Parathyroid adenoma (tissue), 2 donors: ENCODE measurements around the gene SRPRA.
"Not testable (repeated sequence)": the region's sequence is repeated elsewhere in the genome, so short reads cannot be mapped to it uniquely, and the experiment has no call there.

Experiments used
- H2AFZ ChIP-seq: fragments of 300-600 bp; sonication (generic); one replicate; pipeline ENCODE4 v1.7.0; 2017; ENCODE audit warnings: antibody characterized with exemption, mild to moderate bottlenecking
- H3K27ac ChIP-seq: fragments of 300-600 bp; sonication (generic); one replicate; pipeline ENCODE4 v1.7.0; 2017
- H3K27me3 ChIP-seq: fragments of 300-600 bp; sonication (generic); one replicate; pipeline ENCODE4 v1.7.0; 2017; ENCODE audit warnings: low read length; ENCODE audit not compliant: control insufficient read depth, insufficient read depth
- H3K36me3 ChIP-seq: fragments of 300-600 bp; sonication (generic); one replicate; pipeline ENCODE4 v1.7.0; 2017; ENCODE audit warnings: low read length; ENCODE audit not compliant: control insufficient read depth, insufficient read depth
- H3K4me1 ChIP-seq: fragments of 300-600 bp; sonication (generic); one replicate; pipeline ENCODE4 v1.7.0; 2017; ENCODE audit warnings: control low read depth
- H3K4me2 ChIP-seq: fragments of 300-600 bp; sonication (generic); one replicate; pipeline ENCODE4 v1.7.0; 2017; ENCODE audit warnings: low read length
- H3K4me3 ChIP-seq: fragments of 300-600 bp; sonication (generic); one replicate; pipeline ENCODE4 v1.7.0; 2017; ENCODE audit warnings: low read depth, low read length
- H3K79me2 ChIP-seq: fragments of 300-600 bp; sonication (generic); one replicate; pipeline ENCODE4 v1.7.0; 2017; ENCODE audit warnings: control low read depth
- H3K9ac ChIP-seq: fragments of 300-600 bp; sonication (generic); one replicate; pipeline ENCODE4 v1.7.0; 2017; ENCODE audit warnings: mild to moderate bottlenecking
- H3K9me3 ChIP-seq: fragments of 300-600 bp; sonication (generic); one replicate; pipeline ENCODE4 v1.7.0; 2017; ENCODE audit warnings: low read length; ENCODE audit not compliant: control insufficient read depth
- CTCF ChIP-seq: fragments of 300-600 bp; sonication (generic); IDR thresholded peaks from one replicate; pipeline ENCODE4 v1.7.0; 2017; ENCODE audit warnings: antibody characterized with exemption, mild to moderate bottlenecking
- donor health status: primary hyperparathyroidism.

The SRPRA gene

DNA sequence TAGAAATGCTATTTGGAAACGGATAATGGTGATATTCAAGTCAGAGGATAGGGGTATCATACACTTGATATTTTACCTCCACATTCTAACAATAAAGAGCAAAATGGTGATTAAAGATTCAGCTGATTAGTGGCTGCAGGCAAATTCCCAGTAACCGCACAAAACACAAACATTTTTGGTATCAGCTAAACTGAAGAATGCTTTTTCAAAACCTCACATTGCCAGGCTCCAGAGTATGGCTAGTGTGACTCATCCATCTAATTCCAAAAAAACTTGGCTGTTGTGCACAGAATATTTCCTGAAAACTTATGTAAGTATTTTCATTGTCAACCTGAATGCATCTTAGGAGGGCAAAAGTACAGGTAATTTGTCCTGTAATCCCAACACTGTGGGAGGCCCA is 10.9 kb downstream of the SRPRA start:
- Histone ChIP-seq H3K4me1 (no peaks in the 10 kb centered on the region), H3K27me3 (no peaks in the 10 kb centered on the region), H3K4me2 (no peak overlapping the region), H3K79me2 (no peaks in the 10 kb centered on the region), H3K27ac (no peak overlapping the region), H3K4me3 (no peak overlapping the region), H3K9ac (no peak overlapping the region), H3K9me3 (no peaks in the 10 kb centered on the region), H2AFZ (no peak overlapping the region), H3K36me3 (no peaks in the 10 kb centered on the region)
- TF ChIP-seq CTCF = no peak

DNA sequence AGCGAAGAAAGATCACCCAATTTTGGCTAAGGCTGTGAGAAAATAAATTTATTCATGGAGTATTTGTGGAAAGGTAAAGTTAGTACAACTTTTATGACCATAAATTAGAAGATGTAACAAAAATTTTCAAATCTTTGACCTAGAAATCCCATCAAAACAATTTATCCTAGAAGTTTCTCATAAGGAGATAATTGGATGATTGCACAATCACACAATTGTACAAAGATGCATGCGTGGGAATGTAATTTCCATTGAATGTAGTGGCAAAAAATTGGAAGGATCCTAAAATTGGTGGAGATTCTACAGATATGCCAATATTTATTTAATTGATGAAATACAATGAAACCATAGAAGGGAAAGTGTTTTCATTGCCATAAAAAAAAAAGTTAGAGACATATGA is 11.6 kb downstream of the SRPRA start:
- Histone ChIP-seq H3K4me1 (no peaks in the 10 kb centered on the region), H3K9ac (no peak overlapping the region), H3K36me3 (no peaks in the 10 kb centered on the region), H3K9me3 (no peaks in the 10 kb centered on the region), H2AFZ (no peak overlapping the region), H3K4me3 (no peak overlapping the region), H3K4me2 (no peak overlapping the region), H3K27me3 (no peaks in the 10 kb centered on the region), H3K27ac (no peak overlapping the region), H3K79me2 (no peaks in the 10 kb centered on the region)
- no peak for TF ChIP-seq CTCF

- no peaks in the 10 kb centered on the region for H3K36me3 ChIP-seq
- H2AFZ ChIP-seq = no peak overlapping the region
- TF ChIP-seq CTCF = no peak
- no peaks in the 10 kb centered on the region for H3K9me3 ChIP-seq
- no peaks in the 10 kb centered on the region for H3K27me3 ChIP-seq
- H3K4me3 ChIP-seq = no peak overlapping the region
- no peak overlapping the region for H3K9ac ChIP-seq
- H3K4me1 ChIP-seq = no peaks in the 10 kb centered on the region
- no peak overlapping the region for H3K27ac ChIP-seq
- H3K4me2 ChIP-seq = no peak overlapping the region
- no peaks in the 10 kb centered on the region for H3K79me2 ChIP-seq
Measured at GRCh38 chr11:126256216-126256615, 12.5 kb downstream of the SRPRA start.

DNA sequence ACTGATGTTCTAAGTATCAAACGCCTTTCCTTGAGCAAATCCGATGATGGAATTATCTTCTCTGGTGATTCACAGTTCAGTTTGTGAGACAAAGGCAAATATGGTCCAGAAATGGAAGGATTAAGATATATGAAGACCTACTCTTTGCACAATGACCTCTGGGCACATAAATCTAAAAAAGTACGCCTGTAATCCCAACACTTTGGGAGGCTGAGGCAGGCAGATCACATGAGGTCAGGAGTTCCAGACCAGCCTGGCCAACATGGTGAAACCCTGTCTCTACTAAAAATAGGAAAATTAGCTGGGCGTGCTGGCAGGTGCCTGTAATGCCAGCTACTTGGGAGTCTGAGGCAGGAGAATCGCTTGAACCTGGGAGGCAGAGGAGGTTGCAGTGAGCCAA is 13.2 kb downstream of the SRPRA start:
- H2AFZ ChIP-seq, H3K9ac ChIP-seq, H3K36me3 ChIP-seq: not testable (repeated sequence)

DNA sequence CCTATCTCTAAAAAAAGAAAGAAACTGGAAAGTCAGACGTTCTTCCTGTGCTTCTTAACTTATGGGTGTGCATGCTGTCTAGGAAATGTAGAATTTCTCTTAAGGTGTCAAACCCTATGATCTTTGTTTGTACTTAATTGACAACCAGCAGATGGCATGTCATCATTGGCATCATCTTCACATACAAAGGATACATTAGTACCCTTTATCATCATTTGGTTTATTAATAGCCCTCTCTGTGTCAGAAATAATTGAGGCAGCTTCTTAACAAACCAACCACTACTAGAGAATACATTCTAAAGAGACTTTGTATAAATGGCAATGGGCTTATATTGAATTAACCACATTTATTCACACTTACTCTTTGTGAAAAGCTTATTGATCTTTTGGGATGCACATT is 13.9 kb downstream of the SRPRA start:
- H3K36me3 ChIP-seq = no peaks in the 10 kb centered on the region
- no peaks in the 10 kb centered on the region for H3K79me2 ChIP-seq

More for the DNA sequence above, 13.2 kb downstream of the SRPRA start:
- H3K4me3 ChIP-seq, H3K27me3 ChIP-seq, H3K27ac ChIP-seq, H3K4me2 ChIP-seq, H3K79me2 ChIP-seq, H3K9me3 ChIP-seq, H3K4me1 ChIP-seq: not testable (repeated sequence)

More for the DNA sequence above, 13.9 kb downstream of the SRPRA start:
- Histone ChIP-seq H3K27ac (no peak overlapping the region), H3K27me3 (no peaks in the 10 kb centered on the region), H3K9ac (no peak overlapping the region), H3K4me3 (no peak overlapping the region), H2AFZ (no peak overlapping the region), H3K9me3 (no peaks in the 10 kb centered on the region), H3K4me2 (no peak overlapping the region), H3K4me1 (no peaks in the 10 kb centered on the region)
- TF ChIP-seq CTCF = no peak
